SU-DHL-6 (cell line): ENCODE results near the gene ZNF107.
"Not testable (repeated sequence)": the region's sequence is repeated elsewhere in the genome, so short reads cannot be mapped to it uniquely, and the experiment has no call there.

Experiments used
- EZH2phosphoT487 ChIP-seq: fragments of 200-600 bp; sonication (generic), shearing (Covaris generic); conservative IDR thresholded peaks from 2 replicates; pipeline ENCODE4 v1.6.1; 2018; ENCODE audit warnings: mild to moderate bottlenecking, antibody characterized with exemption, low read length, moderate library complexity, mixed read lengths
- TF ChIP-seq, protein P1 (sequence below): fragments of 200-600 bp; sonication (generic); IDR thresholded peaks from one replicate; pipeline ENCODE4 v1.5.1; 2017; ENCODE audit warnings: antibody characterized with exemption, mild to moderate bottlenecking, low read length, moderate library complexity; ENCODE audit not compliant: insufficient read depth, poor library complexity, severe bottlenecking

DNA sequence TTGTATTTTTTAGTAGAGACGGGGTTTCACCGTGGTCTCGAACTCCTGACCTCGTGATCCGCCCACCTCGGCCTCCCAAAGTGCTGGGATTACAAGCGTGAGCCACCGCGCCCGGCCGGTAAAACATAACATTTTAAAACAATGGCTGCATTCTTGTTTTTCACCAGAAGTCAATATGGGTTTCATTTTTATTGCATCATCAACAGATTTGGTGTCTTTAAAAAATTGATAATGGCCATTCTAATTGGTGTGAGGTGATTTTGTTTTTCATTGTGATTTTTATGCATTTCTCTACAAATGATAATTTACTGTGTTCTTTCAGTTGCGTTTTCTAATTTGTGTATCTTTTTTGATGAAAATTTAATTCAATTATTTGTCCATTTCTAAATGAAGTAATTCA lies 31.9 kb downstream of the ZNF107 start:
- TF ChIP-seq, protein P1, sequence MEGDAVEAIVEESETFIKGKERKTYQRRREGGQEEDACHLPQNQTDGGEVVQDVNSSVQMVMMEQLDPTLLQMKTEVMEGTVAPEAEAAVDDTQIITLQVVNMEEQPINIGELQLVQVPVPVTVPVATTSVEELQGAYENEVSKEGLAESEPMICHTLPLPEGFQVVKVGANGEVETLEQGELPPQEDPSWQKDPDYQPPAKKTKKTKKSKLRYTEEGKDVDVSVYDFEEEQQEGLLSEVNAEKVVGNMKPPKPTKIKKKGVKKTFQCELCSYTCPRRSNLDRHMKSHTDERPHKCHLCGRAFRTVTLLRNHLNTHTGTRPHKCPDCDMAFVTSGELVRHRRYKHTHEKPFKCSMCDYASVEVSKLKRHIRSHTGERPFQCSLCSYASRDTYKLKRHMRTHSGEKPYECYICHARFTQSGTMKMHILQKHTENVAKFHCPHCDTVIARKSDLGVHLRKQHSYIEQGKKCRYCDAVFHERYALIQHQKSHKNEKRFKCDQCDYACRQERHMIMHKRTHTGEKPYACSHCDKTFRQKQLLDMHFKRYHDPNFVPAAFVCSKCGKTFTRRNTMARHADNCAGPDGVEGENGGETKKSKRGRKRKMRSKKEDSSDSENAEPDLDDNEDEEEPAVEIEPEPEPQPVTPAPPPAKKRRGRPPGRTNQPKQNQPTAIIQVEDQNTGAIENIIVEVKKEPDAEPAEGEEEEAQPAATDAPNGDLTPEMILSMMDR, result not testable (repeated sequence)
- not testable (repeated sequence) for TF ChIP-seq EZH2phosphoT487
